HCT116 (cell line): Measurements from ENCODE around the gene ST3GAL3.

Experiments
- CEBPB ChIP-seq: IDR thresholded peaks from 2 replicates; pipeline ENCODE4 v1.6.1; 2012; ENCODE audit warnings: low read depth
- EZH2 ChIP-seq: fragments of 200-600 bp; sonication (generic); IDR thresholded peaks from 2 replicates; pipeline ENCODE4 v1.6.1; 2017; ENCODE audit warnings: antibody characterized with exemption, mixed run types
- EZH2phosphoT487 ChIP-seq: fragments of 200-600 bp; IDR thresholded peaks from 2 replicates; pipeline ENCODE4 v1.6.1; 2018; ENCODE audit warnings: antibody characterized with exemption, borderline replicate concordance
- JUND ChIP-seq: IDR thresholded peaks from 2 replicates; pipeline ENCODE4 v1.6.1; 2012
- POLR2A ChIP-seq: IDR thresholded peaks from 2 replicates; pipeline ENCODE4 v1.7.0; 2011; ENCODE audit warnings: borderline replicate concordance; ENCODE audit not compliant: insufficient read depth, insufficient read length; ENCODE audit errors: extremely low read depth
- REST ChIP-seq: IDR thresholded peaks from 2 replicates; pipeline ENCODE4 v1.6.1; 2012; ENCODE audit warnings: low read depth
- SIN3A ChIP-seq: IDR thresholded peaks from 2 replicates; pipeline ENCODE4 v1.6.1; 2012; ENCODE audit warnings: low read depth
- ZBTB33 ChIP-seq: IDR thresholded peaks from 2 replicates; pipeline ENCODE4 v1.6.1; 2011; ENCODE audit warnings: mild to moderate bottlenecking, low read length, moderate library complexity; ENCODE audit not compliant: insufficient replicate concordance; ENCODE audit errors: extremely low read depth
- TF ChIP-seq, protein P1 (sequence below), 3 experiments: fragments of 200-600 bp in 1 of 3; sonication (generic) in 1 of 3; IDR thresholded peaks in 2 of 3; conservative IDR thresholded peaks in 1 of 3; 2 replicates each; pipeline ENCODE4 v1.5.1; 2012 to 2017; ENCODE audit warnings: low read depth in 2 of 3, low read length in 2 of 3, antibody characterized with exemption in 1 of 3, borderline replicate concordance in 1 of 3, control low read depth in 1 of 3, mild to moderate bottlenecking in 1 of 3, mixed read lengths in 1 of 3, mixed run types in 1 of 3, moderate library complexity in 1 of 3; ENCODE audit not compliant: insufficient read depth in 1 of 3
- TF ChIP-seq, protein P2 (sequence below): IDR thresholded peaks from 2 replicates; pipeline ENCODE4 v1.6.1; 2012

GRCh38 chr1:43711049-43711448 lies 3.7 kb downstream of the ST3GAL3 start:
- no peak for TF ChIP-seq EZH2
- TF ChIP-seq, protein P1, sequence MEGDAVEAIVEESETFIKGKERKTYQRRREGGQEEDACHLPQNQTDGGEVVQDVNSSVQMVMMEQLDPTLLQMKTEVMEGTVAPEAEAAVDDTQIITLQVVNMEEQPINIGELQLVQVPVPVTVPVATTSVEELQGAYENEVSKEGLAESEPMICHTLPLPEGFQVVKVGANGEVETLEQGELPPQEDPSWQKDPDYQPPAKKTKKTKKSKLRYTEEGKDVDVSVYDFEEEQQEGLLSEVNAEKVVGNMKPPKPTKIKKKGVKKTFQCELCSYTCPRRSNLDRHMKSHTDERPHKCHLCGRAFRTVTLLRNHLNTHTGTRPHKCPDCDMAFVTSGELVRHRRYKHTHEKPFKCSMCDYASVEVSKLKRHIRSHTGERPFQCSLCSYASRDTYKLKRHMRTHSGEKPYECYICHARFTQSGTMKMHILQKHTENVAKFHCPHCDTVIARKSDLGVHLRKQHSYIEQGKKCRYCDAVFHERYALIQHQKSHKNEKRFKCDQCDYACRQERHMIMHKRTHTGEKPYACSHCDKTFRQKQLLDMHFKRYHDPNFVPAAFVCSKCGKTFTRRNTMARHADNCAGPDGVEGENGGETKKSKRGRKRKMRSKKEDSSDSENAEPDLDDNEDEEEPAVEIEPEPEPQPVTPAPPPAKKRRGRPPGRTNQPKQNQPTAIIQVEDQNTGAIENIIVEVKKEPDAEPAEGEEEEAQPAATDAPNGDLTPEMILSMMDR (IDR thresholded peaks at IDR 0.05 in 2 of 3, conservative IDR thresholded peaks at IDR 0.05 in 1 of 3; ENCODE audit: borderline replicate concordance in 1 of 3, insufficient read depth in 1 of 3, low read depth in 2 of 3, low read length in 2 of 3): no peak
- no peak for TF ChIP-seq REST
- no peak for TF ChIP-seq EZH2phosphoT487
- no peak for TF ChIP-seq SIN3A
- no peak for TF ChIP-seq JUND
- TF ChIP-seq, protein P2, sequence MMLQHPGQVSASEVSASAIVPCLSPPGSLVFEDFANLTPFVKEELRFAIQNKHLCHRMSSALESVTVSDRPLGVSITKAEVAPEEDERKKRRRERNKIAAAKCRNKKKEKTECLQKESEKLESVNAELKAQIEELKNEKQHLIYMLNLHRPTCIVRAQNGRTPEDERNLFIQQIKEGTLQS: no peak
- TF ChIP-seq POLR2A: no peak
- TF ChIP-seq CEBPB: no peak
- no peak for TF ChIP-seq ZBTB33
